Lung (tissue), 14 donors: ENCODE data around the gene SPATA31A6. TPM values are rescaled to one million over a fixed set of nuclear protein-coding genes. Genes with fewer than 3 reads are reported as not detected.
A peak's percentile ranks its signal among the peaks of the same experiment; 100 is the strongest.
"Not testable (repeated sequence)": the region's sequence is repeated elsewhere in the genome, so short reads cannot be mapped to it uniquely, and the experiment has no call there.

Experiments
- ATAC-seq: fragments of 200-7000 bp; cut with Tn5 transposase; one replicate; pipeline ENCODE4 v1.9.1; 2020; ENCODE audit warnings: moderate number of reproducible peaks; ENCODE audit not compliant: insufficient read depth, low FRiP score
- DNase-seq, 3 donors: peaks; one replicate each; pipeline ENCODE4 v3.0.0-alpha.2; 2013 to 2017
- H3K27ac ChIP-seq, 2 donors: one replicate each; pipeline ENCODE4 v1.5.1; 2013; ENCODE audit warnings: mild to moderate bottlenecking in 2 of 2, moderate library complexity in 2 of 2, control low read depth in 1 of 2, inconsistent platforms in 1 of 2, low read depth in 1 of 2, low read length in 1 of 2
- H3K27me3 ChIP-seq, 3 donors: one replicate each; pipeline ENCODE4 v1.5.1; 2013; ENCODE audit warnings: low read length in 2 of 3; ENCODE audit not compliant: control insufficient read depth in 3 of 3, insufficient read depth in 3 of 3
- H3K36me3 ChIP-seq, 4 donors: one replicate each; pipeline ENCODE4 v1.5.1; 2013; ENCODE audit warnings: low read length in 4 of 4, mild to moderate bottlenecking in 1 of 4, moderate library complexity in 1 of 4; ENCODE audit not compliant: control insufficient read depth in 4 of 4, insufficient read depth in 4 of 4
- H3K4me1 ChIP-seq, 5 donors: one replicate each; pipeline ENCODE4 v1.5.1; 2013; ENCODE audit warnings: low read length in 5 of 5, mild to moderate bottlenecking in 2 of 5, moderate library complexity in 1 of 5; ENCODE audit not compliant: control insufficient read depth in 5 of 5, insufficient read depth in 5 of 5
- H3K4me3 ChIP-seq: one replicate; pipeline ENCODE4 v1.5.1; 2013; ENCODE audit warnings: mild to moderate bottlenecking, control low read depth, moderate library complexity
- H3K9ac ChIP-seq, 2 donors: one replicate each; pipeline ENCODE4 v1.5.1; 2013; ENCODE audit warnings: low read length in 2 of 2, control low read depth in 1 of 2; ENCODE audit not compliant: insufficient read depth in 1 of 2
- H3K9me3 ChIP-seq, 4 donors: one replicate each; pipeline ENCODE4 v1.5.1; 2013; ENCODE audit warnings: low read length in 3 of 4, mild to moderate bottlenecking in 1 of 4, moderate library complexity in 1 of 4; ENCODE audit not compliant: control insufficient read depth in 4 of 4, insufficient read depth in 3 of 4
- WGBS, 2 donors: extraction: QIAGEN DNeasy Blood & Tissue Kit; methylation state at CpG; one replicate each; pipeline ENCODE4 v1.1.7; 2013; 5-methylcytosine and 5-hydroxymethylcytosine counted together
- long read RNA-seq, 5 donors: transcript quantifications; one replicate each; lab custom pipeline, GENCODE V29; 2026
- polyA plus RNA-seq, 2 donors: library from polyadenylated mRNA; stranded (reverse); fragments of 200-250 nt; gene quantifications; one replicate each; pipeline ENCODE4 v1.2.1, GENCODE V29; 2013
- total RNA-seq, 2 donors: library from RNA; depleted of rRNA in 1 of 2; stranded (reverse); fragments of >200 nt in 1 of 2; gene quantifications; one replicate each; pipeline ENCODE4 v1.2.1, GENCODE V29; 2014 to 2021
- donor health status: Bipolar disorder and iron deficiency.
- donor health status: healthy.
- donor health status: DM: yes; HTN: yes; CAD: no.

The SPATA31A6 gene
- not detected for total RNA-seq
- not detected for polyA plus RNA-seq
- long read RNA-seq, donor 1 = 0 reads
- long read RNA-seq, donor 2 = 0 reads
- long read RNA-seq, donor 3 = 0 reads
- long read RNA-seq, donor 4 = 0 reads
- long read RNA-seq, donor 5 = 0 reads

DNA sequence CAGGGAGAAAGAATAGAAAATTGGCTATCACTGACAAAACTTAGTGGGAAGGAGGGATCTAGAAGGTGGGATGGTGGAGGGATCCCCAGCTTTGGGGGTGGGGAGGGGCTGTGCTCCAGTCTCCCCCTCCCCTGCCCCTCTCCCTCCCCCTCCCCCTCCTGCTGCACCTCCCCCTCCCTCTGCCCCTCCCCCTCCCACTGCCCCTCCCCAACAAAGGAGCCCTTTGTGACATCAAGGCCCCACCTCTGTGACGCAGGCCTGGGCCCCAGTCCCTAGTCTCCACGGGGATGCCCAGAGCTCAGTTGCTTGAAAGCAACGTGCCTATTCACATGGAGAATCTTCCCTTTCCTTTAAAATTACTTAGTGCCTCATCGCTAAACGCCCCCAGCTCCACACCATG is at the start of gene SPATA31A6:
SPATA31A6 (plus strand) TSS at position 301 of the 400 bp plus-strand sequence; CDS start at position 330, 29 bp downstream.
- not testable (repeated sequence) for ATAC-seq, H3K4me1 ChIP-seq, H3K9ac ChIP-seq, H3K4me3 ChIP-seq, DNase-seq, H3K27me3 ChIP-seq, H3K27ac ChIP-seq, H3K9me3 ChIP-seq, H3K36me3 ChIP-seq
- WGBS, 2 donors = 85% methylated on average over 5 of the region's 5 CpGs; no CpG with 5 or more reads in 1 of the 2 donors

DNA sequence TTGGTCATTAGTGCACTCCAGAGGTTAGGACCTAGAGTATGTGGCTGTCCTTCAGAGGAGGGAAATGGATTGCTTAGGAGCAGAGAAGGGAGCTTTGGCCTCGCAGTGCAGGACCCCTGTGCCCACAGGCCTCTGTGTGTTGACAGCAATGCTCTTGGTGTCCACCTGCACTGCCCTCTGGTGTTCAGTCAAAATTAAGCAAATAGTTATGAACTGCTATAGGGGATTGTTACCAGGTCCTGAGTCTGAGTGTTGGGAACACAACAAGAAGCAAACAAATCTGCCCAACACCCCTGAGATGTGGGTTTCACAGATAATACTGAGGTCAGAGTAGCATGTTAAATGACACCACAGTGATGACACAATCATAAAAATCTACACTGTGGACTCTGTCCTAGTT is 23.2 kb upstream of the SPATA31A6 start:
- DNase-seq = peak in 2 of 3 donors; percentile 1 to 3

DNA sequence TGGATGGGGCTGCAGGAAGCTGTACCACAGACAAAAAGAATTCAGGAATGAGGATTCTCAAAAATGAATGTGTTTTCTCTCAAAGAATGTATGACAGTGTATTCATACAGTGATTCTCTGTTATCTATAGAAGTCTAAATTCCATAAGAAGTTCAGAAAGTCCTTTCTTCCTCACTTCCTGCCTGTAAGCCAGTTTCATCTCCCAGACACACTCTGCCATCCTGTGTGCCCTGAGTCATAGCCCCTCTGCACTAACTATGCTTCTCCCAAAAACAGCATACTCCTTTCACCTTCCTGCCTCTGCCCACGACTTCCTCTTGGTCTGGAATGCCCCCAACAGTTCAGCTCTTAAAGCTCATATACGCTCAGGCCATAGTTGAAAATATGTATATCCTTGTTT is 36.4 kb downstream of the SPATA31A6 start:
- H3K4me3 ChIP-seq, H3K9ac ChIP-seq, H3K27me3 ChIP-seq, ATAC-seq, H3K4me1 ChIP-seq, H3K36me3 ChIP-seq, H3K9me3 ChIP-seq, DNase-seq, H3K27ac ChIP-seq: not testable (repeated sequence)
- 13 to 29% methylated on average over 2 of the region's 2 CpGs for WGBS, 2 donors

More for the DNA sequence above, 23.2 kb upstream of the SPATA31A6 start:
- not testable (repeated sequence) for H3K4me1 ChIP-seq, ATAC-seq, H3K9me3 ChIP-seq, H3K36me3 ChIP-seq, H3K27ac ChIP-seq, H3K9ac ChIP-seq, H3K27me3 ChIP-seq, H3K4me3 ChIP-seq
- WGBS, 2 donors = 23 to 28% methylated on average over 1 of the region's 1 CpG

DNA sequence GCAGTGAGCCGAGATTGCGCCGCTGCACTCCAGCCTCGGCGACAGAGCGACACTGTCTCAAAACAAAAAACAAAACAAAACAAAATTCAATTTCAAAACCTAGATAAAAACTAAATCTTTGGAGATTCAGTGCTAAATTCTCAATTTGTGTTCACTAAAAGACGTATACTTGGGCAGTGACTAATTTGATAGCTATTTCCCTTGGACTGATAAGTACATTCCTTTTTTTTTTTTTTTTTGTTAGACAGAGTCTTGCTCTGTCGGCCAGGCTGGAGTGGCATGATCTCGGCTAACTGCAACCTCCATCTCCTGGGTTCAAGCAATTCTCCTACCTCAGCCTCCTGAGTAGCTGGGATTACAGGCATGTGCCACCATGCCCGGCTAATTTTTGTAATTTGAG is 39.8 kb downstream of the SPATA31A6 start:
- not testable (repeated sequence) for H3K9me3 ChIP-seq, ATAC-seq, H3K9ac ChIP-seq, H3K4me3 ChIP-seq, H3K4me1 ChIP-seq, H3K27ac ChIP-seq, DNase-seq, H3K27me3 ChIP-seq, H3K36me3 ChIP-seq
- WGBS, 2 donors = 88 to 92% methylated on average over 9 of the region's 10 CpGs

DNA sequence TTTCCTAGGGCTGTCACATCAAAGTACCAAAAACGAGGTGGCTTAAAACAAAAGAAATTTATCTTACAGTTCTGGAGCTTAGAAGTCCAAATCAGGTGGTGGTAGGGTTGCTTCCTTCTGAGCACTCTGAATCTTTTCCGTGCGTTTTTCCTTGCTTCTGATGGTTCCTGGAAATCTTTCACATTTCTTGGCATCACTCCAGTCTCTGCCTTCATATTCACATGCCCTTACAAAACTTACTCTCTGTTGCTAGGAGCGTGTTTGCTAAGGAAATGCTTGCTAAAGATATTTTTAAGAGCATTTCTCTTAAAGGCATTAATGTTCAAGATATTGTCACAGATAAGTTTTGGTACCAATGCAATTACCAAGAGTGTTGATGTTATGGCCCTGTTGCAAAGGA is 49.6 kb downstream of the SPATA31A6 start:
- peak in 1 of 3 donors; percentile 12 for DNase-seq
- WGBS, 2 donors = 46 to 57% methylated on average over 4 of the region's 4 CpGs
- not testable (repeated sequence) for H3K9ac ChIP-seq, ATAC-seq, H3K27ac ChIP-seq, H3K9me3 ChIP-seq, H3K4me3 ChIP-seq, H3K36me3 ChIP-seq, H3K27me3 ChIP-seq, H3K4me1 ChIP-seq

DNA sequence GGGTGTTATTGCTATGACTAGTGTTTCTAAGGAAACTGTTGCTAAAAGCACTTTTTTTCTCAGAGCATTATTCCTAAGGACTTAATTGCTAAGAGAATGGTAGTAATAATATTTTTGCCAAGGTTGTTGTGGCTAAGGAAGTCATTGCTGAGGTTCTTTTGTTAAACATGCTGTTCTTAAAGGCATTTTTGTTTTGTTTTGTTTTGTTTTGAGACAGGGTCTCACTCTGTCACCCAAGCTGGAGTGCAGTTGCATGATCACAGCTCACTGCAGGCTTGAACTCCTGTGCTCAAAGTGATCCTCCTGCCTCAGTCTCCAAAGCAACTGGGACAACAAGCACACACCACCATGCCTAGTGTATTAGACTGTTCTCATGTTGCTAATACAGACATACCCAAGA is 51.2 kb downstream of the SPATA31A6 start:
- DNase-seq, H3K4me3 ChIP-seq, H3K9me3 ChIP-seq, H3K9ac ChIP-seq, H3K27ac ChIP-seq, H3K27me3 ChIP-seq, H3K4me1 ChIP-seq, ATAC-seq, H3K36me3 ChIP-seq: not testable (repeated sequence)

DNA sequence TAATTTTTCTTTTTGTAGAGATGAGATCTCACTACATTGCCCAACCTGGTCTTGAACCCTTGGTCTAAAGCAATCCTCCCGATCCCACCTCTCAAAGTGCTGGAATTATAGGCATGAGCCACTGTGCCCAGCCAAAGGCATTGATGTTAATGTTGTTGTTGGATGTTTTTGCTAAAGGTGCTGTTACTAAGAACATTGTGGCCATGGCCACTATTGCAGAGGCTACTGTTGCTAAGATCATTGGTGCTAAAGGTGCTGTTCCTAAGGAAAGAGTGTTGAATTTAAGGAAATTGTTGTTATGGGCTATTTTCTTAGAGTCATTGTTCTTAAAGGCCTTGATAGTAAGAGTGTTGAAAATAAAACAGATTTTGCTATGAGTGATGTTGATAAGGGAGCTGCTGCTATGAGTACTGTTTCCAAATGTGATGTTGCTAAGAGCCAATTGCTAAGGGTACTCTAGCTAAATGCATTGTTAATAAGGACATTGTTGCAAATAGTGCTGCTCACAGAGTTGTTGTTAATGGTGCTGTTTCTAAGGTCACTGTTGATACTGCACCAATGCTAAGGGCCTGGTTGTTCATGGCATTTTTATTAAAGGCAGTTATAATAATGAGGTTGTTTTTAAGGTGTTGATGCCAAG is 52.0 kb downstream of the SPATA31A6 start:
- not testable (repeated sequence) for DNase-seq, H3K4me1 ChIP-seq, ATAC-seq, H3K27ac ChIP-seq, H3K9me3 ChIP-seq, H3K9ac ChIP-seq, H3K4me3 ChIP-seq, H3K27me3 ChIP-seq, H3K36me3 ChIP-seq
- WGBS, 2 donors = no CpG with 5 or more reads among the region's 1 CpG

DNA sequence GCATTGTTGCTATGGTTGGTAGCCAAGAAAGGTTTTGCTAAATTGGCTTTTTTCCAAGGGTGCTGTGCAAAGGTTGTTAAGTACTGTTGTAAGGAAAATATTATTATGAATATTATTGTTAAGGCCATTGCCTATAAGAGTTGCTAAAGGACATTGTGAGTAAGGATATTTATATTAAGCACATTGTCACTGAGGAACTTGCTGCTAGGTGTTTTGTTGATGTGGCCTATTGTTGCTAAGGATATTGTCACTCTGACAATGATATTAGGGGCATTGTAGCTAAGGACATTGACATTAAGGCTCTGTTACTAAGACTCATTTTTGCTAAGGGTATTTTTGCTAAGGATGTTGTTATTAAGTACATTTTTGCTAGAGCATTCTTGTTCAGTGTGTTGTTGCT is 52.6 kb downstream of the SPATA31A6 start:
- H3K27me3 ChIP-seq, H3K9me3 ChIP-seq, ATAC-seq, DNase-seq, H3K9ac ChIP-seq, H3K4me3 ChIP-seq, H3K27ac ChIP-seq, H3K4me1 ChIP-seq, H3K36me3 ChIP-seq: not testable (repeated sequence)
